Dedifferentiated amniotic fluid mesenchymal stem cell (primary cell): ENCODE measurements around the gene DHDH.
"Not testable (repeated sequence)": the region's sequence is repeated elsewhere in the genome, so short reads cannot be mapped to it uniquely, and the experiment has no call there.

Source experiments
- DNase-seq: peaks from one replicate; pipeline ENCODE4 v3.0.0-alpha.2; 2016; ENCODE audit errors: extremely low spot score

DHDH gene

DNA sequence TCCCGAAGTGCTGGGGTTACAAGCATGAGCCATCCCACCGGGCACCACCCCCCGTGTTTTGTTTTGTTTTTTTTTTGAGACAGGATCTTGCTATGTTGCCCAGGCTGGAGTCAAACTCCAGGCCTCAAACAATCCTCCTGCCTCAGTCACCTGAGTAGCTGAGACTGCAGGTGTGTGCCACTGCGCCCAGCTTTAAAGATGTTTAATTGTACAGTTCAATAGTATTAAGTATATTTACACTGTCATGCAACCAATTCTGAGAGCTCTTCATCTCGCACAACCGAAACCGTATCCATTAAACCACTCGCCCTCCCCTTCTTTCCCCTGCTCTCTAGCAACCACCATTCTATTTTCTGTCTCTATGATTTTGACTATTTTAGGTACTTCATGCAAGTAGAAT is 17.7 kb upstream of the DHDH start:
- no peak for DNase-seq

DNA sequence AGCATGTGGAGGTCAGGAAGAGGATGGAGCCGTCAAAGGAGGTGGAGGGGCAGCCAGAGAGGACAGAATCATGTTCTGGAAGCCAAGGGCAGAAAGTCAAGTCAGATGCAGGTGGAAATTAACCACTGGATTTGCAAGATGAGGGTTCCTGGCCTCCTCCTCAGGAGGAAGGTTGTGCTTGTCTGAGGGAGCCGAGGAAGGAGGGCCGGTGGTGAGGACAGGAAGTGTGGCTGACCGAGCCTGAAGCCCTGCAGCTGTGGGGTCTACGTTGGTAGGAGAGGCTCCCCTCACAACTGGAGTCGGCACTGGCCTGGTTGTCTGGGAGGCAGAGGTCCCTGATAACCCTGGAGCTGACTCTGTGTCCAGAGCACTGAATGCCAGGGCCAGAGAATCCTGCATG is 15.4 kb upstream of the DHDH start:
- DNase-seq: no peak

DNA sequence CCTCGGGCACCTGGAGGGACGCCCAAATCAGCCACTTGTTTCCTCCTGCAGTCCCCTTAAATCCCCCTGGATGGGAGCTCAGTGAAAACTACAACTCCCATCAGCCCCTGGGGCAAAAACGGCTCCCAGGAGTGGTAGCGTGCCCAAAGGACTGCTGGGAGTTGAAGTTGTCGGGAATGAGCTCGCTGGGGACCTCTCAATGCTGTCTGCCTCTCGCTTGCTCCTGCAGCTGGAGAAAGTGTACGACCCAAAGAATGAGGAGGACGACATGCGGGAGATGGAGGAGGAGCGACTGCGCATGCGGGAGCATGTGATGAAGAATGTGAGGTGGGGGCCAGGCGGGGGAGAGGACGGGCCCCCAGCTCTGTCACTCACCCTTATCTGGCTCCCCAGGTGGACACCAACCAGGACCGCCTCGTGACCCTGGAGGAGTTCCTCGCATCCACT is 14.7 kb upstream of the DHDH start:
- no peak for DNase-seq

DNA sequence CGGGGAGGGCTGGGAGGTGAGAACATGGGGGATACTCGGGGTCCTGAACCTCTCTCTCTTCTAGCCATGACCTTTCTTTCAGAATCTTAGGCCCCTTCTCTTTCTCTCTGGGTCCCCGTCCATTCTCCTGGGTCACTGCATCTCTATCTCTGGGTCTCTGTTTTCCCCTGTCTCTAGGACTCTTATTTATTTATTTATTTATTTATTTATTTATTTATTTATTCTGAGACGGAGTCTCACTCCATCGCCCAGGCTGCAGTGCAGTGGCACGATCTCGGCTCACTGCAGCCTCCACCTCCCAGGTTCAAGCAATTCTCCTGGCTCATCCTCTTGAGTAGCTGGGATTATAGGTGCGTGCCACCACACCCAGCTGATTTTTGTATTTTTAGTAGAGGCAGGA is 14.2 kb upstream of the DHDH start:
- DNase-seq: not testable (repeated sequence)

DNA sequence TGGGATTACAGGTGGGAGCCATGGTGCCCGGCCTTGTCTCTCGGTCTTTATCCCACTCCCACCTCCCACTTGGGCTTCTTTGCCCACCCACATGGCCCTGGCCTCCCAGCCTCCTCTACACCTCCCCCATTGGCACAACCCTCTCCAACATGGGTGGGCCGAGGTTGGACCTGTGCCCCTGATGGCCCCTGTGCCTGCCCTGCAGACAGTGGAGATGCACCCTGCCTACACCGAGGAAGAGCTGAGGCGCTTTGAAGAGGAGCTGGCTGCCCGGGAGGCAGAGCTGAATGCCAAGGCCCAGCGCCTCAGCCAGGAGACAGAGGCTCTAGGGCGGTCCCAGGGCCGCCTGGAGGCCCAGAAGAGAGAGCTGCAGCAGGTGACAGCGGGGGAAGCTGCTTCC is 12.6 kb upstream of the DHDH start:
- DNase-seq: no peak

DNA sequence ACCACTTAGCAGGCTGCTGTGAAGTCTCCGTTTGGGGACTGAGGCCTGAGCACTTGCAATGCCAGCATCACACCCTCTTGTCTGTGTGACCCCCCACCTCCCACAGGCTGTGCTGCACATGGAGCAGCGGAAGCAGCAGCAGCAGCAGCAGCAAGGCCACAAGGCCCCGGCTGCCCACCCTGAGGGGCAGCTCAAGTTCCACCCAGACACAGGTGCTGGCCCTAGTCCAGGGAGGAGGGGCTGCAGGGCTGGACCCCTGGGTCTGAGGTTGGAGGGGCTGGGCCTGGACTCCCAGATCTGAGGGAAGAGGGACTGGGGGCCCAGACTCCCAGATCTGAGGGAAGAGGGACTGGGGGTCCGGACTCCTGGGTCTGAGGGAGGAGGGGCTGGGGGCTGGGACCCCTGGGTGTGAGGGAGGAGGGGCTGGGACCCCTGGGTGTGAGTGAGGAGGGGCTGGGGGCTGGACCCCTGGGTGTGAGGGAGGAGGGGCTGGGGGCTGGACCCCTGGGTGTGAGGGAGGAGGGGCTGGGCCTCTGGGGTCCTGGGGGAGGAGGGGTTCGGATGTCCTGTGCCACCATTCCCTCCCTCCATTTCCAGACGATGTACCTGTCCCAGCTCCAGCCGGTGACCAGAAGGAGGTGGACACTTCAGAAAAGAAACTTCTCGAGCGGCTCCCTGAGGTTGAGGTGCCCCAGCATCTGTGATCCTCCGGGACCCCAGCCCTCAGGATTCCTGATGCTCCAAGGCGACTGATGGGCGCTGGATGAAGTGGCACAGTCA is 11.6 kb upstream of the DHDH start:
- DNase-seq: no peak

DNA sequence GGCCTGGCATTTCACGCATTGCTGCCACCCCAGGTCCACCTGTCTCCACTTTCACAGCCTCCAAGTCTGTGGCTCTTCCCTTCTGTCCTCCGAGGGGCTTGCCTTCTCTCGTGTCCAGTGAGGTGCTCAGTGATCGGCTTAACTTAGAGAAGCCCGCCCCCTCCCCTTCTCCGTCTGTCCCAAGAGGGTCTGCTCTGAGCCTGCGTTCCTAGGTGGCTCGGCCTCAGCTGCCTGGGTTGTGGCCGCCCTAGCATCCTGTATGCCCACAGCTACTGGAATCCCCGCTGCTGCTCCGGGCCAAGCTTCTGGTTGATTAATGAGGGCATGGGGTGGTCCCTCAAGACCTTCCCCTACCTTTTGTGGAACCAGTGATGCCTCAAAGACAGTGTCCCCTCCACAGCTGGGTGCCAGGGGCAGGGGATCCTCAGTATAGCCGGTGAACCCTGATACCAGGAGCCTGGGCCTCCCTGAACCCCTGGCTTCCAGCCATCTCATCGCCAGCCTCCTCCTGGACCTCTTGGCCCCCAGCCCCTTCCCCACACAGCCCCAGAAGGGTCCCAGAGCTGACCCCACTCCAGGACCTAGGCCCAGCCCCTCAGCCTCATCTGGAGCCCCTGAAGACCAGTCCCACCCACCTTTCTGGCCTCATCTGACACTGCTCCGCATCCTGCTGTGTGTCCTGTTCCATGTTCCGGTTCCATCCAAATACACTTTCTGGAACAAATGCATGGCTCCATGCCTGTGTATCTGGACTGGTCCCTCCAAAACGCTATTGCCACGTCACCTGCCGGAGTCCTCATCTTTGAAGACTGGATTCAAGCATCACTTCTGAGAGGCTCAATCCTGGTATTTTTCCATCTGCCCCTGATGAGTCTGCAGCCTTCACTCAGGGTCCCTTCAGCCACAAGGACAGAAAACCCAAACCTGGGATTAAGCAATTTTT is 10.7 kb upstream of the DHDH start:
- DNase-seq: no peak

DNA sequence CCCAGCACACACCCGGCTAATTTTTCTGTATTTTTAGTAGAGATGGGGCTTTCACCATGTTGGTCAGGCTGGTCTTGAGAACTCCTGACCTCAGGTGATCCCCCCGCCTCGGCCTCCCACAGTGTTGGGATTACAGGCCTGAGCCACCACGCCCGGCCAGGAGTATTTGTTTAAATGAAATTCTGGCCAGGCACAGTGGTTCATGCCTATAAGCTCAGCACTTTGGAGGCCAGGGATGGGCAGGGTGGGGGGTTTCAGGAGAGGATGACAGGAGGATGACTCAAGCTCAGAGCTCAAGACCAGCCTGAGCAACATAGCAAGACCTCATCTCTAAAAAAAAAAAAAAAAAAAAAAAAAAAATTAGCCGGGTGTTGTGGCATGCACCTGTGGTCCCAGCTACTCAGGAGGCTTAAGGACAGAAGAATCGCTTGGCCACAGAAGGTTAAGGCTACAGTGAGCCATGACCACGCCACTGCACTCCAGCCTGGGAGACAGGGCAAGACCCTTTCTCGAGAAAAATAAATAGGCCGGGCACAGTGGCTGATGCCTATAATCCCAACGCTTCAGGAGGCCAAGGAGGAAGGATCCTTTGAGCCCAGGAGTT is 8.2 kb upstream of the DHDH start:
- peak; percentile 27 for DNase-seq

DNA sequence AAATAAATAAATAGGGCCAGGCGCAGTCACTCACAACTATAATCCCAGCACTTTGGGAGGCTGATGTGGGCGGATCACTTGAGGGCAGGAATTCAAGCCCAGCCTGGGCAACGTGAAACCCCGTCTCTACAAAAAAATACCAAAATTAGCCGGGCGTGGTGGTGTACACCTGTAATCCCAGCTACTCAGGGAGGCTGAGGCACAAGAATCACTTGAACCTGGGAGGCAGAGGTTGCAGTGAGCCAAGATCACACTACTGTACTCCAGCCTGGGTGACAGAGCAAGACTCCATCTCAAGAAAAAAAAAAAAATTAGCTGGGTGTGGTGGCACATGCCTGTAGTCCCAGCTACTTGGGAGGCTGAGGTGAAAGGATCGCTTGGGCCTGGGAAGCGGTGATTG is 7.6 kb upstream of the DHDH start:
- not testable (repeated sequence) for DNase-seq

DNA sequence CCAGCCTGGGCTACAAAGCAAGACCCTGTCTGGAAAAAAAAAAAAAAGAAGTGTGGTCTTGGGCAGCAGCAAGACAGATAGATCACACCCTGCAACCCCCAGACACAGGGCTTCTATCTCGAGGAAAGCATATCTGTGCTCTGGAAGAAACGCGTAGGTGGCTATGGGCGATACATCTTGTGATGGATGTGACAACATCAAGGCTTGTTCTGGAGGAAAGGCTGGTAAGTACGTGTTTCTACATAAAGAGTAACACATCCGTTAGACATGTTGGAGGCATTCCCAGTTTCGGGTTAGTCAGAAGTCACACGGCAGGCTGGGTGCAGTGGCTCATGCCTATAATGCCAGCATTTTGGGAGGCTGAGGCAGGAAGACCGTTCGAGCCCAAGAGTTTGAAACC is 6.6 kb upstream of the DHDH start:
- DNase-seq: peak; percentile 91

DNA sequence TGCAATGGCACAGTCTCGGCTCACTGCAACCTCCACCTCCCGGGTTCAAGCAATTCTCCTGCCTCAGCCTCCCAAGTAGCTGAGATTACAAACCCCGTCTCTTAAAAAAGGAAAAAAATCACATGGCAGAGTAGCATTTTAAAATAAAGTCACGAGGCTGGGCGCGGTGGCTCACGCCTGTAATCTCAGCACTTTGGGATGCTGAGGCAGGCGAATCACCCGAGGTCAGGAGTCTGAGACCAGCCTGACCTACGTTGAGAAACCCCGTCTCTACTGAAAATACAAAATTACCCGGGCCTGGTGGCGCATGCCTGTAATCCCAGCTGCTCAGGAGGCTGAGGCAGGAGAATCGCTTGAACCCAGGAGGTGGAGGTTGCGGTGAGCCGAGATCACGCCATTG is 5.8 kb upstream of the DHDH start:
- DNase-seq: not testable (repeated sequence)

DNA sequence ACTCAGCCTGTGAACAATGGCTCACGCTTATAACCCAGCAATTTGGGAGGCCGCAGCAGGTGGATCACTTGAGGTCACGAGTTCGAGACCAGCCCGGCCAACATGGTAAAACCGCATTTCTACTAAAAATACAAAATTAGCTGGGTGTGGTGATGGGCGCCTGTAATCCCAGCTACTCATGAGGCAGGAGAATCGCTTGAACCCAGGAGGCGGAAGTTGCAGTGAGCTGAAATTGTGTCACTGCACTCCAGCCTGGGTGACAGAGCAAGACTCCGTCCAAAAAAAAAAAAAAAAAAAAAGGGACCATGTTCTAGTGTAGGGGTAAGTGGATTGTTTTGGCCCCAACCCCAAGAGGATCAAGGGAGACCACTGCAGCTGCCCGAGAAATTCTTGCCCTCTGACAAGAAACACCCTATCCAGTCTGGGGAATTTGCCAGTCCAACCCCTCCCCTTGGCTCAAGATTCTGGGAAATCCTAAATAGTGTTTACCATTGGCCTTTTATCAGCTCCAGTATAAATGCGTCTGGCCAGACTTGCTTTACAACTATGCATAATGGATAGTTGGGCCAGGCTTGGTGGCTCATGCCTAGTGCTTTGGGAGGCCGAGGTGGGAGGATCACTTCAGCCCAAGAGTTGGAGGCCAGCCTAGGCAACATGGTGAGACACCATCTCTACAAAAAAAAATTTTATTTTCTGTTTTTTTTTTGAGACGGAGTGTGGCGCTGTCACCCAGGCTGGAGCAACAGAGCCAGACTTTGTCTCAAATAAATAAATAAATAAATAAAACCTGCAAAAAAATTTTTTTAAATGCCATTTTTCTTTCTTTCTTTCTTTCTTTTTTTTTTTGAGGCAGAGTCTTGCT is 5.1 kb upstream of the DHDH start:
- DNase-seq: no peak

DNA sequence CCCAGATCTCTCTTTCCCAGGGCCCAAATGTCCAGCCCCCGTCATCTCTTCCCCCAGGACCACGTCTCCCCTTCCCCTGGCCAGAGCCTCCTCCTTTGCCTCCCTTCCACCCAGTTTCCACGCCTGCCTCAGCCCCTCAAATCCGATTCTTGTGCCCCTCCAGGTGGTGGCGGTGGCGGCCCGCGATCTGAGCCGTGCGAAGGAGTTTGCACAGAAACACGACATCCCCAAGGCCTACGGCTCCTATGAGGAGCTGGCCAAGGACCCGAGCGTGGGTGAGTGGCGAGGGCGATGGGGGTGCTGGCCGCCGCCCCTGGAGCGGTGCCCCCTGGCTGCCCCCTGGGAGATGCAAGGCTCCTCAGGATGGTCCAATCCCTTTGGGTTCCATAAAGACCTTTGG is 1.3 kb downstream of the DHDH start:
- DNase-seq: no peak

DNA sequence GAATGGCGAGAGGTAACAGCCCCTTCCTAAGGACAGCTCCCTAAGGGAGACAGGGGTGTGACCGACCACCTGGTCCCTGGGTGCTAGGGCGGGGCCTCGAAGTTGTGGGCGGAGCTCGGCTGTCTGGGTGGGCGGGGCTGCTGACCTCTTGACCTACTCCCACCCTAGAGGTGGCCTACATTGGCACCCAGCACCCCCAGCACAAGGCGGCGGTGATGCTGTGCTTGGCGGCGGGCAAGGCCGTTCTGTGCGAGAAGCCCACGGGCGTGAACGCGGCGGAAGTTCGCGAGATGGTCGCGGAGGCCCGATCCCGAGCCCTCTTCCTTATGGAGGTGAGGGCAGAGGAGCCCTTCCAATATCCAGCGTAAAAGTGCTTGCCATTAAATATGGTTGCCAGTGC is 2.4 kb downstream of the DHDH start:
- DNase-seq: no peak

DNA sequence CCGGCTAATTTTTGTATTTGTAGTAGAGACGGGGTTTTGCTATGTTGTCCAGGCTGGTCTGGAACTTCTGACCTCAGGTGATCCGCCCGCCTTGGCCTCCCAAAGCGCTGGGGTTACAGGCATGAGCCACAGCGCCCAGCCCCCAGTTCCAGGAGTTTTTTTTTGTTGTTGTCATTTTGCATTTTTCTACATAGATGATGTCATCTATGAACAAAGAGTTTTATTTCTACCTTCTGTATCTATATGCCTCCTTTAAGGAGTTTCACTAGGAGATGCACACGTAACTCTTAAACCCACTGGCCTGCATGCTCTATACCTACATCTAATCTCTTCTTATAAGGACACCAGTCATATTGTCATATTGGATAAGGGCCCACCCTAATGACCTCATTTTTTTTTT is 4.8 kb downstream of the DHDH start:
- no peak for DNase-seq

DNA sequence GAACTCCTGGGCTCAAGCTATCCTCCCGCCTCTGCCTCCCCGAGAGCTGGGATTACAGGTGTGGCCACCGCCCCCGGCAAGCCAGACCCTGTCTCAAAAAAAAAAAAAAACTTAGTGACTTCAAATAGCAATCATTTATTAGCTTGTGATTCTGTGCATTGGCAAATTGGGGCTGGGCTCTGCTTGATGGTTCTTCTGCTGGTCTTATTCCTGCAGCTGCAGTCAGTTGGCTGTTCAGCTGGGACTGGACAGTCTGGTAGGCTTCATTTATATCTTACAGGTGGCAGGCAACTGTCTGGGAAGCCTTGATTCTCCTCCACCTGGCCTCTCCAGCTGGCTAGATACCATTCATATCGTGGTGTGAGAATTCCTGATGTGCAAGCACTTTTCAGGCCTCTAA is 7.4 kb downstream of the DHDH start:
- no peak for DNase-seq

DNA sequence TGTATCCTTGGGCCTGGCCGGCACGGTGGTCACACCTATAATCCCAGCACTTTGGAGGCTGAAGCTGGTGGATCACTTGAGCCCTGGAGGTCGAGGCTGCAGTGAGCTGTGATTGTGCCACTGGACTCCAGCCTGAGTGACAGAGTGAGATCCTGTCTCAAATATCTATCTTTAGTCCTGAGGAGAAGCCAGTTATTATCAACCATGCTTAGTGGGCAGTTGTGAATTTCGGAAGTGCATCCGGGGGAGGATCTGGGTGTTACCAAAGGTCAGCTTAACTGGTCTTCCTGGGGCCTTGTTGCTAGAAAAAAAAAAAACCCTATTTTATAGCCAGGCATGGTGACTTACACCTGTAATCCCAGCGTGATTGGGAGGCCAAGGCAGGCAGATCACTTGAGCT is 9.6 kb downstream of the DHDH start:
- DNase-seq: no peak

DNA sequence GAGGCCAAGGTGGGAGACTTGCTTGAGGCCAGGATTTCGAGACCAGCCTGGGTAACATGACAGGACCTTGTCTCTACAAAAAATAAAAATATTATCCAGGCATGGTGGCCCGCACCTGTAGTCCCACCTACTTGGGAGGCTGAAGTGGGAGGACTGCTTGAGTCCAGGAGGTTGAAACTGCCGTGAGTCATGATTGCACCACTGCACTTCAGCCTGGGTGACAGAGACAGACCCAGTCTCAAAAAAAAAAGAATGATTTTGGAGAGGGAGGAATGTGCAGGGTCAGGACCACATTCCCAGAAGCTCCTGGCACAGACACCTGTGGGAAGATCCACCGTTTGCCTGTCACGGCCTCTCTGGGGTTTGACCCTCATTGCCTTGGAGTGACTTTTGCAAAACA is 11.9 kb downstream of the DHDH start:
- no peak for DNase-seq

DNA sequence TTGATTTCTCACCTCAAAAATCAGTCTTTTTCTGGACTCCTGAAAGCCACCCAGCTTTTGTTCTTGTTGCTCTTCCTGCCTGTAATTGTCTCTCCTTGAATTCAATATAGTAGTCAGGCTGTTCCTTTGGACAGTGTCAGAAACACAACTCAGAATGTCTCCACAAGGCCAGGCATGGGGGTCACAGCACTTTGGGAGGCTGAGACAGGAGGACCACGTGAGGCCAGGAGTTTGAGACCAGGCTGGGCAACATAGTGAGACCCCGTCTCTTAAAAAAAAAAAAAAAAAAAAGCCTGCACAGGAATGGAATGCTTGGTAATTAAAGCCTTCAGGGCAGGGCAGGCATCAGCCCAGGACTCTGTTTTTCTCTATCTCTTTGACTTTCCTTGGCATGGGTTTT is 12.3 kb downstream of the DHDH start:
- DNase-seq: no peak

DNA sequence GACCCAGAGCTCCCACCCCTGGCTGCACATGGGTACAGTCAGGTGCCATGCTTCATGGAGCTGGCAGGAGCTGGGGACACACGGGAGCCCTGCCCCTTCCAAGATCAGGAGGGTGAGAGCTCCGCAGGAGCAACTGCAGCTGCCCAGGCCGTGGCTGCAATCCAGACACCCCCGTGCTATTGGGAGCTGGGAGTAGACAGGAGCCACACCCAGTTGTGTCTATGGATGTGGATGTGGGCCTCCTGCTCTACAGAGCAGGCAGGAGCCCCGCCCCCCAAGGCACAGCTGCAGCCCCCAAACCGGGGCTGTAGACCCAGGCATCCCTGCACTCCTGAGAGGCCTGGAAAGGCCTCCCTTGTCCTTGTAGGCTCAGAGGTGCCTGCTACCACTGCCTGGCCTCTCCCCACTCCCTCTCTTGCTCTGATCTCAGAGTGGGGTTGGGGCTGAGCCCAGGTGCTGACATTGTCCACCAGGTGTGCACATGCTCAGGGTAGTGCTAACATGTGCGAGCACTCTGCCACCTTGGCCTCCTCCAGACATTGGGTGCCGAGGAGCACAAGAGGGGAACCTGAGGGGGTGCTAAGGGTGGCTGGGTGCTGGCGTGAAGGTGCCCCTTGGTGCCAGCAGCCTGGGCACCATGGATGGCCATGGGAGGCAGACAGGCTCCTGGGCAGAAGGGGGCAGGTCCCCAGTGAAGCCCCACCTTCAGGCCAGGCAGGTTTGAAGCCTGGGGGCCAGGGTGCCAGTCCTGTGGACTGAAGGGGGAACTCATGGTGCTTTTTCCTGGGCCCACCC is 13.2 kb downstream of the DHDH start:
- DNase-seq: no peak

DNA sequence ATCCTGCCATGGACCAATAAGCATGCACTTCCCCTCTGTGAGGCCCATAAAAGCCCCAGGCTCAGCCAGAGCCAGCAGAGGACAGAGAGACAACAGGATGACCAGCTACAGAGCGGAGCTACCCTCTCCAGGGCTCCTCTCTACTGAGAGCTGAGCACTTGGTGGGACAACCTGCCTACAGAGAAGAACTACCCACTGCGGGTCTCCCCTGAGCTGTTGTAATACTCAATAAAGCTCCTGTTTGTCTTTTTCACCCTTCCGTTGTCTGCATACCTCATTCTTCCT is 13.7 kb downstream of the DHDH start:
- DNase-seq: no peak
